WTC11 (cell line): Measurements from ENCODE around the gene TMEM52. TPM values are rescaled to one million over a fixed set of nuclear protein-coding genes. Genes with fewer than 3 reads are reported as not detected.

ENCODE experiments used
- ATAC-seq: fragments of 200-7000 bp; cut with Tn5 transposase; 2 replicates; pipeline ENCODE4 v1.10.0; 2021; ENCODE audit warnings: mild to moderate bottlenecking, moderate library complexity
- CTCF ChIA-PET: fragments of 300-600 bp; sonication (Branson Sonifier 250); formaldehyde crosslinking; loops from one replicate; lab custom pipeline; 2021; ENCODE audit warnings: antibody characterized with exemption; lab: Charles Lee
- POLR2A ChIA-PET: fragments of 350-600 bp; sonication (Branson Sonifier 250); formaldehyde crosslinking; loops from one replicate; lab custom pipeline; 2021; ENCODE audit warnings: antibody characterized with exemption; lab: Charles Lee
- DNase-seq: peaks from one replicate; pipeline ENCODE4 v3.0.0; 2021; ENCODE audit warnings: low spot score
- H3K27ac Mint-ChIP-seq: 2 replicates; pipeline ENCODE4 v1.8.0; 2021; ENCODE audit warnings: mixed read lengths
- H3K27me3 Mint-ChIP-seq: 2 replicates; pipeline ENCODE4 v1.8.0; 2021; ENCODE audit warnings: low read depth, mild to moderate bottlenecking, moderate library complexity, mixed read lengths
- H3K36me3 Mint-ChIP-seq: 2 replicates; pipeline ENCODE4 v1.8.0; 2021; ENCODE audit warnings: mixed read lengths
- H3K4me1 Mint-ChIP-seq: 2 replicates; pipeline ENCODE4 v1.8.0; 2022; ENCODE audit warnings: mixed read lengths
- H3K4me3 Mint-ChIP-seq: 2 replicates; pipeline ENCODE4 v1.8.0; 2021; ENCODE audit warnings: mild to moderate bottlenecking, moderate library complexity, mixed read lengths
- H3K9me3 Mint-ChIP-seq: 2 replicates; pipeline ENCODE4 v1.8.0; 2021; ENCODE audit warnings: mixed read lengths
- ATF1 ChIP-seq: sonication (generic); formaldehyde crosslinking; IDR thresholded peaks from 2 replicates; pipeline ENCODE4 v1.8.1; 2023; ENCODE audit warnings: mild to moderate bottlenecking, moderate library complexity, missing genetic modification reagents
- CBFB ChIP-seq: sonication (generic); formaldehyde crosslinking; IDR thresholded peaks from 2 replicates; pipeline ENCODE4 v1.8.1; 2022; ENCODE audit warnings: mild to moderate bottlenecking, low read depth, missing genetic modification reagents
- E2F1 ChIP-seq: sonication (generic); formaldehyde crosslinking; IDR thresholded peaks from 2 replicates; pipeline ENCODE4 v1.8.0; 2022; ENCODE audit warnings: mild to moderate bottlenecking, missing genetic modification reagents
- ELF4 ChIP-seq: sonication (generic); formaldehyde crosslinking; IDR thresholded peaks from 2 replicates; pipeline ENCODE4 v1.8.1; 2022; ENCODE audit warnings: low read depth, mild to moderate bottlenecking, moderate library complexity, missing genetic modification reagents
- EMX1 ChIP-seq: fragments of 250-450 bp; sonication (Bioruptor Pico); IDR thresholded peaks from 2 replicates; pipeline ENCODE4 v1.8.0; 2021; ENCODE audit warnings: mild to moderate bottlenecking
- GABPB1 ChIP-seq: sonication (generic); formaldehyde crosslinking; IDR thresholded peaks from 2 replicates; pipeline ENCODE4 v1.8.1; 2023; ENCODE audit warnings: mild to moderate bottlenecking, missing genetic modification reagents
- GTF2I ChIP-seq: fragments of 250-450 bp; sonication (Bioruptor Pico); conservative IDR thresholded peaks from 2 replicates; pipeline ENCODE4 v1.4.0; 2021; ENCODE audit warnings: mild to moderate bottlenecking
- IRF2 ChIP-seq: sonication (generic); formaldehyde crosslinking; IDR thresholded peaks from 2 replicates; pipeline ENCODE4 v1.8.0; 2022; ENCODE audit warnings: low read depth, missing genetic modification reagents, borderline replicate concordance
- JAZF1 ChIP-seq: fragments of 250-450 bp; sonication (Bioruptor Pico); IDR thresholded peaks from 2 replicates; pipeline ENCODE4 v1.9.0; 2021; ENCODE audit warnings: moderate library complexity, mild to moderate bottlenecking, inconsistent platforms
- KAT7 ChIP-seq: sonication (generic); formaldehyde crosslinking; IDR thresholded peaks from 2 replicates; pipeline ENCODE4 v1.8.1; 2023; ENCODE audit warnings: missing genetic modification reagents, mild to moderate bottlenecking, borderline replicate concordance
- MAX ChIP-seq: sonication (generic); formaldehyde crosslinking; IDR thresholded peaks from 2 replicates; pipeline ENCODE4 v1.8.0; 2022; ENCODE audit warnings: mild to moderate bottlenecking, missing genetic modification reagents
- MXD4 ChIP-seq: fragments of 250-450 bp; sonication (Bioruptor Pico); IDR thresholded peaks from 2 replicates; pipeline ENCODE4 v1.8.0; 2021; ENCODE audit warnings: mild to moderate bottlenecking, moderate library complexity, borderline replicate concordance
- MYBL2 ChIP-seq: sonication (generic); formaldehyde crosslinking; IDR thresholded peaks from 2 replicates; pipeline ENCODE4 v1.8.1; 2023; ENCODE audit warnings: mild to moderate bottlenecking, moderate library complexity, missing genetic modification reagents
- NR1H2 ChIP-seq: sonication (generic); formaldehyde crosslinking; IDR thresholded peaks from 2 replicates; pipeline ENCODE4 v1.9.0; 2021; ENCODE audit warnings: mild to moderate bottlenecking, moderate library complexity, missing genetic modification reagents
- PRDM15 ChIP-seq: sonication (generic); formaldehyde crosslinking; IDR thresholded peaks from 2 replicates; pipeline ENCODE4 v1.8.0; 2022; ENCODE audit warnings: missing genetic modification reagents
- ZNF138 ChIP-seq: sonication (generic); formaldehyde crosslinking; conservative IDR thresholded peaks from 2 replicates; pipeline ENCODE4 v1.8.1; 2022; ENCODE audit warnings: mild to moderate bottlenecking, moderate library complexity, missing genetic modification reagents
- ZNF281 ChIP-seq: sonication (generic); formaldehyde crosslinking; IDR thresholded peaks from 2 replicates; pipeline ENCODE4 v1.8.0; 2023; ENCODE audit warnings: mild to moderate bottlenecking, missing genetic modification reagents
- ZNF671 ChIP-seq: fragments of 250-450 bp; sonication (Bioruptor Pico); IDR thresholded peaks from 2 replicates; pipeline ENCODE4 v1.8.0; 2021; ENCODE audit warnings: mild to moderate bottlenecking
- total RNA-seq: library from RNA; stranded (reverse); gene quantifications from 3 replicates; pipeline ENCODE4 v1.2.3, GENCODE V29; 2021
- TF ChIP-seq, protein P1 (sequence below): fragments of 200-600 bp; IDR thresholded peaks from 2 replicates; pipeline ENCODE4 v1.8.0; 2022; ENCODE audit warnings: antibody characterized with exemption

Gene TMEM52
- total RNA-seq, 1 experiment from 2014 or later, result 21.9 TPM

DNA sequence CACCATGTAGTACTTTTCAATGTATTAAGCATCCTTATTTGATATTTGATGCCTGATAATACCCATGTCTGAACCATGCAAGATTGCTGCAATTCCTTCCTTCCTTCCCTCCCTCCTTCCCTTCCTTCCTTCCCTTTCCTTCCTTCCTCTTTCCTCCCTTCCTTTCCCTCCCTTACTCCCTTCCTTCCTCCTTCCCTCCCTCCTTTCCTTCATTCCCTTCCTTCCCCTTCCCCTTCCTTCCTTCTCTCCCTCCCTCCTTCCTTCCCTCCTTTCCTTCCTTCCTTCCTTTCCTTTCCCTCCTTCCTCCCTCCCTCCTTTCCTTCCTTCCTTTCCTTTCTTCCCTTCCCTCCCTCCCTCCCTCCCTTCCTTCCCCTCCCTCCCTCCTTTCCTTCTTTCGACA, 29.7 kb upstream of the TMEM52 start:
- no peak for ATAC-seq
- no peaks in the 10 kb centered on the region for H3K27me3 Mint-ChIP-seq
- no peak overlapping the region for H3K27ac Mint-ChIP-seq
- ChIA-PET CTCF (interaction anchor here (1.8 kb wide), 1 partner anchor 11 kb away, joined by 10 read pairs; no protein-coding TSS in a partner anchor), POLR2A (interaction anchor here (1.2 kb wide), 1 partner anchor 96 kb away, joined by 5 read pairs; no protein-coding TSS in a partner anchor)
- peaks cover 2% of the 10 kb centered on the region; the same call in 1 of the 2 replicates for H3K4me1 Mint-ChIP-seq
- H3K36me3 Mint-ChIP-seq, result no peaks in the 10 kb centered on the region
- peaks cover 11% of the 10 kb centered on the region for H3K9me3 Mint-ChIP-seq
- DNase-seq, result no peak
- H3K4me3 Mint-ChIP-seq, result no peak overlapping the region
- TF ChIP-seq ELF4, result no peak
- no peak for TF ChIP-seq E2F1 (CRISPR knock-in tag)
- no peak for TF ChIP-seq MYBL2 (CRISPR knock-in tag)
- TF ChIP-seq GTF2I (CRISPR knock-in tag), result no peak
- TF ChIP-seq CBFB, result no peak
- no peak for TF ChIP-seq KAT7
- no peak for TF ChIP-seq MXD4 (CRISPR knock-in tag)
- TF ChIP-seq ZNF671, result no peak

DNA sequence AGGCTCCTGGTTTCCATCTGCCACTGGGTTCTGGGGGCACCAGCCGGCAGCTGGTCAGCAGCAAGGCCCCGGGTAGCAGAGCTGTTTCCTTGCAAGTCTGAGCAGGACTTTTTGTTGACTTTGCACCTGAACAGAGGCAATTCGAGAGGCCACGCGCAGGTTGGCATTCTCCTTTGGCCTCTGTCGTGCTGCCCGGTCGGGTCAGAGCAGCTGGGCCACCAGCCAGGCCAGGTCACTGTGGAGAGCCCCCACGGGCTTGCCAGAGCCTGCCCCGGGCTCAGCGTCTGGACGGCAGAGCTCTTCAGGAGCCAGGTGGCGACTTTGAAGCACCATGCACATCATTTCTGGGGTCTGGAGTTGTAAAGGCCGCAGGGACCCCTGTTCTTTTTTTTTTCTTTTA, 28.4 kb upstream of the TMEM52 start:
- CTCF ChIA-PET, result interaction anchor here (1.5 to 2.5 kb wide), 4 partner anchors 13 to 99 kb away, joined by 3 to 10 read pairs (median 7); no protein-coding TSS in a partner anchor
- POLR2A ChIA-PET, result no interaction called here
- peaks cover 4% of the 10 kb centered on the region; the same call in 1 of the 2 replicates for H3K4me1 Mint-ChIP-seq
- H3K27me3 Mint-ChIP-seq, result no peaks in the 10 kb centered on the region
- TF ChIP-seq IRF2, result no peak
- TF ChIP-seq NR1H2, result no peak
- no peak for TF ChIP-seq GABPB1 (CRISPR knock-in tag)
- TF ChIP-seq, protein P1, sequence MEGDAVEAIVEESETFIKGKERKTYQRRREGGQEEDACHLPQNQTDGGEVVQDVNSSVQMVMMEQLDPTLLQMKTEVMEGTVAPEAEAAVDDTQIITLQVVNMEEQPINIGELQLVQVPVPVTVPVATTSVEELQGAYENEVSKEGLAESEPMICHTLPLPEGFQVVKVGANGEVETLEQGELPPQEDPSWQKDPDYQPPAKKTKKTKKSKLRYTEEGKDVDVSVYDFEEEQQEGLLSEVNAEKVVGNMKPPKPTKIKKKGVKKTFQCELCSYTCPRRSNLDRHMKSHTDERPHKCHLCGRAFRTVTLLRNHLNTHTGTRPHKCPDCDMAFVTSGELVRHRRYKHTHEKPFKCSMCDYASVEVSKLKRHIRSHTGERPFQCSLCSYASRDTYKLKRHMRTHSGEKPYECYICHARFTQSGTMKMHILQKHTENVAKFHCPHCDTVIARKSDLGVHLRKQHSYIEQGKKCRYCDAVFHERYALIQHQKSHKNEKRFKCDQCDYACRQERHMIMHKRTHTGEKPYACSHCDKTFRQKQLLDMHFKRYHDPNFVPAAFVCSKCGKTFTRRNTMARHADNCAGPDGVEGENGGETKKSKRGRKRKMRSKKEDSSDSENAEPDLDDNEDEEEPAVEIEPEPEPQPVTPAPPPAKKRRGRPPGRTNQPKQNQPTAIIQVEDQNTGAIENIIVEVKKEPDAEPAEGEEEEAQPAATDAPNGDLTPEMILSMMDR, result no peak
- TF ChIP-seq JAZF1 (CRISPR knock-in tag), result no peak
- H3K27ac Mint-ChIP-seq, result no peak overlapping the region
- H3K36me3 Mint-ChIP-seq, result no peaks in the 10 kb centered on the region
- DNase-seq, result no peak
- no peak overlapping the region for H3K4me3 Mint-ChIP-seq
- H3K9me3 Mint-ChIP-seq, result peaks cover 11% of the 10 kb centered on the region
- no peak for ATAC-seq

GRCh38 chr1:1946540-1946939, 27.5 kb upstream of the TMEM52 start:
- no peak overlapping the region for H3K4me3 Mint-ChIP-seq
- no peaks in the 10 kb centered on the region for H3K27me3 Mint-ChIP-seq
- DNase-seq (no peak), ATAC-seq (no peak)
- H3K4me1 Mint-ChIP-seq, result peaks cover 4% of the 10 kb centered on the region; the same call in 1 of the 2 replicates
- no peaks in the 10 kb centered on the region for H3K36me3 Mint-ChIP-seq
- no peak overlapping the region for H3K27ac Mint-ChIP-seq
- ChIA-PET CTCF (interaction anchor here (0.7 to 4.3 kb wide), 3 partner anchors 14 to 100 kb away, joined by 3 to 43 read pairs (median 7); no protein-coding TSS in a partner anchor), POLR2A (no interaction called here)
- peaks cover 10% of the 10 kb centered on the region for H3K9me3 Mint-ChIP-seq
- no peak for TF ChIP-seq GABPB1 (CRISPR knock-in tag)
- TF ChIP-seq MAX, result no peak
- no peak for TF ChIP-seq ATF1 (CRISPR knock-in tag)
- TF ChIP-seq KAT7, result no peak
- TF ChIP-seq ZNF281, result no peak
- TF ChIP-seq EMX1 (CRISPR knock-in tag), result no peak
- TF ChIP-seq PRDM15 (CRISPR knock-in tag), result no peak
- TF ChIP-seq ZNF138 (CRISPR knock-in tag), result no peak
